ENCODE results near the gene NR1H4.

DNA sequence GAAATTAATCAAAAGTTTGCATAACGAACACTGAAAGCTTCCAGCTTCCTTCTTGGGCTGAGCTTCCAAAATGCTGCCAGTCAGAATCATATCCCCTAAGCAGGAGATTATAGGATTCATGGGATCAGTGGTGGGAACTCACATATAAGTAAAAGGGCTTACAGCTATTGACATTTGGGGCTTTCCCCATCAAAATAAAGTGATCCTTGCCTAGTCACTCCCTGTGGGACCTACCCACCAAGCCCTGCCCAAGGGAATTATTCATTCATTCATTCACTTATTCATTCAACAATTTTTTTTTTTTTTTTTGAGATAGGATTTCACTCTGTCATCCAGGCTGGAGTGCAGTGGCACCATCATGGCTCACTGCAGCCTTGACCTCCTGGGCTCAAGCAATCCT lies 47.5 kb upstream of the NR1H4 start:
- no peak for TF ChIP-seq EP300 (IDR thresholded peaks at IDR 0.05)
- TF ChIP-seq, protein P1, sequence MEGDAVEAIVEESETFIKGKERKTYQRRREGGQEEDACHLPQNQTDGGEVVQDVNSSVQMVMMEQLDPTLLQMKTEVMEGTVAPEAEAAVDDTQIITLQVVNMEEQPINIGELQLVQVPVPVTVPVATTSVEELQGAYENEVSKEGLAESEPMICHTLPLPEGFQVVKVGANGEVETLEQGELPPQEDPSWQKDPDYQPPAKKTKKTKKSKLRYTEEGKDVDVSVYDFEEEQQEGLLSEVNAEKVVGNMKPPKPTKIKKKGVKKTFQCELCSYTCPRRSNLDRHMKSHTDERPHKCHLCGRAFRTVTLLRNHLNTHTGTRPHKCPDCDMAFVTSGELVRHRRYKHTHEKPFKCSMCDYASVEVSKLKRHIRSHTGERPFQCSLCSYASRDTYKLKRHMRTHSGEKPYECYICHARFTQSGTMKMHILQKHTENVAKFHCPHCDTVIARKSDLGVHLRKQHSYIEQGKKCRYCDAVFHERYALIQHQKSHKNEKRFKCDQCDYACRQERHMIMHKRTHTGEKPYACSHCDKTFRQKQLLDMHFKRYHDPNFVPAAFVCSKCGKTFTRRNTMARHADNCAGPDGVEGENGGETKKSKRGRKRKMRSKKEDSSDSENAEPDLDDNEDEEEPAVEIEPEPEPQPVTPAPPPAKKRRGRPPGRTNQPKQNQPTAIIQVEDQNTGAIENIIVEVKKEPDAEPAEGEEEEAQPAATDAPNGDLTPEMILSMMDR (IDR thresholded peaks at IDR 0.05) = no peak
